Kasumi-1 (cell line): ENCODE data around the gene PLB1.

Experiments used
- DNase-seq, 2 experiments: peaks; one replicate each; lab custom pipeline; 2025; lab: John Stamatoyannopoulos, UW

The PLB1 gene

GRCh38 chr2:28590496-28591301 is 94.8 kb downstream of the PLB1 start:
- DNase-seq = no peak

GRCh38 chr2:28591711-28592335 is 96.0 kb downstream of the PLB1 start:
- DNase-seq = no peak

- no peak for DNase-seq
Observed at GRCh38 chr2:28592481-28592880, 96.6 kb downstream of the PLB1 start.

- no peak for DNase-seq
Observed at GRCh38 chr2:28593160-28593755, 97.4 kb downstream of the PLB1 start.

- no peak for DNase-seq
Observed at GRCh38 chr2:28594000-28594331, 98.1 kb downstream of the PLB1 start.

GRCh38 chr2:28594332-28595108 is 98.7 kb downstream of the PLB1 start:
- DNase-seq = peak; percentile 75 to 76

GRCh38 chr2:28595323-28595722 is 99.5 kb downstream of the PLB1 start:
- no peak for DNase-seq

- DNase-seq = no peak
Observed at GRCh38 chr2:28598484-28598883, 102.6 kb downstream of the PLB1 start.

- peak; percentile 72 to 80 for DNase-seq
Observed at GRCh38 chr2:28600181-28600580, 104.3 kb downstream of the PLB1 start.

- DNase-seq = peak; percentile 42 to 63
Observed at GRCh38 chr2:28601616-28602015, 105.8 kb downstream of the PLB1 start.

- DNase-seq = no peak
Observed at GRCh38 chr2:28602136-28602660, 106.3 kb downstream of the PLB1 start.

- DNase-seq = peak; percentile 56 to 61
Observed at GRCh38 chr2:28602751-28603639, 107.1 kb downstream of the PLB1 start.

GRCh38 chr2:28603821-28604220 is 108.0 kb downstream of the PLB1 start:
- DNase-seq = no peak

- DNase-seq = no peak
Observed at GRCh38 chr2:28604284-28604843, 108.5 kb downstream of the PLB1 start.

GRCh38 chr2:28606986-28607441 is 111.2 kb downstream of the PLB1 start:
- peak; percentile 31 to 42 for DNase-seq

GRCh38 chr2:28607730-28608499 is 112.1 kb downstream of the PLB1 start:
- no peak for DNase-seq

GRCh38 chr2:28608500-28609424 is 112.9 kb downstream of the PLB1 start:
- no peak for DNase-seq

- DNase-seq = no peak
Observed at GRCh38 chr2:28610583-28611201, 114.8 kb downstream of the PLB1 start.
